Neural cell (in vitro differentiated cells): Measurements from ENCODE around the gene TTC23L.

ENCODE experiments used
- EP300 ChIP-seq: fragments of 450-650 bp; conservative IDR thresholded peaks from 2 replicates; pipeline ENCODE4 v1.6.1; 2014; ENCODE audit warnings: antibody characterized with exemption, mild to moderate bottlenecking, moderate library complexity; ENCODE audit not compliant: poor library complexity, severe bottlenecking
- EZH2 ChIP-seq: fragments of 200-600, 300-800 bp; shearing (Covaris generic), sonication (generic); IDR thresholded peaks from 2 replicates; pipeline ENCODE4 v1.6.1; 2014; ENCODE audit warnings: antibody characterized with exemption, low read length, borderline replicate concordance, mild to moderate bottlenecking; ENCODE audit not compliant: insufficient read depth, poor library complexity, severe bottlenecking
- POLR2AphosphoS5 ChIP-seq: IDR thresholded peaks from 2 replicates; pipeline ENCODE4 v1.6.1; 2012
- SMC3 ChIP-seq: fragments of 450-650 bp; conservative IDR thresholded peaks from 2 replicates; pipeline ENCODE4 v1.6.1; 2014; ENCODE audit warnings: antibody characterized with exemption, mild to moderate bottlenecking, moderate library complexity; ENCODE audit not compliant: poor library complexity
- TAF1 ChIP-seq: IDR thresholded peaks from 2 replicates; pipeline ENCODE4 v1.6.1; 2012; ENCODE audit warnings: low read depth
- TF ChIP-seq, protein P1 (sequence below): fragments of 450-650 bp; IDR thresholded peaks from 2 replicates; pipeline ENCODE4 v1.5.1; 2014; ENCODE audit warnings: antibody characterized with exemption, mild to moderate bottlenecking, moderate library complexity; ENCODE audit not compliant: poor library complexity, severe bottlenecking
- TF ChIP-seq, protein P2 (sequence below): IDR thresholded peaks from 2 replicates; pipeline ENCODE4 v1.6.1; 2012; ENCODE audit warnings: borderline replicate concordance

DNA sequence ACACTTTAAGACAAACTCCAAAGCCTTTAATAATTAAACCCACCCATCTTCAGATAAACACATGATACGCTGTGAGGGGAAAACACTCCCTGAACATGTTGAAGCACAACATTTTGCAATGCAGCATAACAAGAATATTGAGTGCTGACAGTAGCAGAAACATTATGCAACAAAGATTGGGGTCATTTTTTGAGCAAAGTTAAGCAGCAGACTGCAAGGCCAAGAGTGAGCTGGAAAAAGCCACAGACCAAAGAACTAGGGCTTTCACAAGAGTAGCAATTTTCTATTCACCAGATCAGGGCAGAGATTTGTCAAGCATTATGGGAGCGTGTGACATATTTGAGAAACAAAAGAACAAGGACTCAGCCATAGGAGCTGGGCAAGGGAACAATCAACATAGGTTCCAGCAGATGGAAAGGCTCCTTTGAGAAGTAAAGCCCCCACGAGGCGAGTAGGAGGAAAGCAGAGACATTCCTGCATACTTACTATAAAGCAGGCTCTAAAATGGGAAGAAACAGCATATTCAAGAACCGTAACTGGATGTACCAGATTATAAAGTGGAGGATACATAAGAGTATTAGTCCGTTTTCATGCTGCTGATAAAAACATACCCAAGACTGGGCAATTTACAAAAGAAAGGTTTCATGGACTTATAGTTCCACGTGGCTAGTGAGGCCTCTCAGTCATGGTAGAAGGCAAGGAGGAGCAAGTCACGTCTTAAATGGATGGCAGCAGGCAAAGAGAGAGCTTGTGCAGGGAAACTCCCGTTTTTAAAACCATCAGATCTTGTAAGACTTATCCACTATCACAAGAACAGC lies 4.8 kb upstream of the TTC23L start:
- TF ChIP-seq, protein P1, sequence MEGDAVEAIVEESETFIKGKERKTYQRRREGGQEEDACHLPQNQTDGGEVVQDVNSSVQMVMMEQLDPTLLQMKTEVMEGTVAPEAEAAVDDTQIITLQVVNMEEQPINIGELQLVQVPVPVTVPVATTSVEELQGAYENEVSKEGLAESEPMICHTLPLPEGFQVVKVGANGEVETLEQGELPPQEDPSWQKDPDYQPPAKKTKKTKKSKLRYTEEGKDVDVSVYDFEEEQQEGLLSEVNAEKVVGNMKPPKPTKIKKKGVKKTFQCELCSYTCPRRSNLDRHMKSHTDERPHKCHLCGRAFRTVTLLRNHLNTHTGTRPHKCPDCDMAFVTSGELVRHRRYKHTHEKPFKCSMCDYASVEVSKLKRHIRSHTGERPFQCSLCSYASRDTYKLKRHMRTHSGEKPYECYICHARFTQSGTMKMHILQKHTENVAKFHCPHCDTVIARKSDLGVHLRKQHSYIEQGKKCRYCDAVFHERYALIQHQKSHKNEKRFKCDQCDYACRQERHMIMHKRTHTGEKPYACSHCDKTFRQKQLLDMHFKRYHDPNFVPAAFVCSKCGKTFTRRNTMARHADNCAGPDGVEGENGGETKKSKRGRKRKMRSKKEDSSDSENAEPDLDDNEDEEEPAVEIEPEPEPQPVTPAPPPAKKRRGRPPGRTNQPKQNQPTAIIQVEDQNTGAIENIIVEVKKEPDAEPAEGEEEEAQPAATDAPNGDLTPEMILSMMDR = no peak
- TF ChIP-seq EZH2 (no peak), EP300 (no peak), SMC3 (no peak), TAF1 (no peak), POLR2AphosphoS5 (no peak)
- TF ChIP-seq, protein P2, sequence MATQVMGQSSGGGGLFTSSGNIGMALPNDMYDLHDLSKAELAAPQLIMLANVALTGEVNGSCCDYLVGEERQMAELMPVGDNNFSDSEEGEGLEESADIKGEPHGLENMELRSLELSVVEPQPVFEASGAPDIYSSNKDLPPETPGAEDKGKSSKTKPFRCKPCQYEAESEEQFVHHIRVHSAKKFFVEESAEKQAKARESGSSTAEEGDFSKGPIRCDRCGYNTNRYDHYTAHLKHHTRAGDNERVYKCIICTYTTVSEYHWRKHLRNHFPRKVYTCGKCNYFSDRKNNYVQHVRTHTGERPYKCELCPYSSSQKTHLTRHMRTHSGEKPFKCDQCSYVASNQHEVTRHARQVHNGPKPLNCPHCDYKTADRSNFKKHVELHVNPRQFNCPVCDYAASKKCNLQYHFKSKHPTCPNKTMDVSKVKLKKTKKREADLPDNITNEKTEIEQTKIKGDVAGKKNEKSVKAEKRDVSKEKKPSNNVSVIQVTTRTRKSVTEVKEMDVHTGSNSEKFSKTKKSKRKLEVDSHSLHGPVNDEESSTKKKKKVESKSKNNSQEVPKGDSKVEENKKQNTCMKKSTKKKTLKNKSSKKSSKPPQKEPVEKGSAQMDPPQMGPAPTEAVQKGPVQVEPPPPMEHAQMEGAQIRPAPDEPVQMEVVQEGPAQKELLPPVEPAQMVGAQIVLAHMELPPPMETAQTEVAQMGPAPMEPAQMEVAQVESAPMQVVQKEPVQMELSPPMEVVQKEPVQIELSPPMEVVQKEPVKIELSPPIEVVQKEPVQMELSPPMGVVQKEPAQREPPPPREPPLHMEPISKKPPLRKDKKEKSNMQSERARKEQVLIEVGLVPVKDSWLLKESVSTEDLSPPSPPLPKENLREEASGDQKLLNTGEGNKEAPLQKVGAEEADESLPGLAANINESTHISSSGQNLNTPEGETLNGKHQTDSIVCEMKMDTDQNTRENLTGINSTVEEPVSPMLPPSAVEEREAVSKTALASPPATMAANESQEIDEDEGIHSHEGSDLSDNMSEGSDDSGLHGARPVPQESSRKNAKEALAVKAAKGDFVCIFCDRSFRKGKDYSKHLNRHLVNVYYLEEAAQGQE = no peak
